ENCODE results near the gene GLB1L. TPM values are rescaled to one million over a fixed set of nuclear protein-coding genes. Genes with fewer than 3 reads are reported as not detected.

The GLB1L gene
- polyA plus RNA-seq, 1 donor (not counting 4 experiments of a cell fraction or from before 2014, with no cell fraction given), result 5.2 TPM

GRCh38 chr2:219252900-219253752 lies 7.9 kb upstream of the GLB1L start, which contains the start of gene TUBA4B:
Gene TUBA4B (plus strand): TSS chr2:219253243. CDS start chr2:219253408, 165 bp downstream.
- Histone ChIP-seq H3K79me2 (ENCODE audit: control insufficient read depth, insufficient read depth, low read length) (peaks cover 36% of the 10 kb centered on the region), H3K9ac (ENCODE audit: control insufficient read depth, extremely low read depth, insufficient read depth, low read length) (peak within 1 kb of the TSS; percentile 93), H3K4me2 (ENCODE audit: control insufficient read depth, extremely low read depth, insufficient read depth, low read depth, low read length) (peak within 1 kb of the TSS; percentile 95), H3K27me3 (ENCODE audit: control insufficient read depth, extremely low read depth, insufficient read depth, low read length) (peaks cover 4% of the 10 kb centered on the region), H4K20me1 (ENCODE audit: control insufficient read depth, extremely low read depth, insufficient read depth, low read length) (peaks cover 5% of the 10 kb centered on the region), H3K27ac (ENCODE audit: control insufficient read depth, insufficient read depth, low read length) (peak within 1 kb of the TSS; percentile 85), H3K4me3 (ENCODE audit: control insufficient read depth in 2 of 3, extremely low read depth in 1 of 3, insufficient read depth in 2 of 3, low read depth in 1 of 3, low read length in 3 of 3) (peak within 1 kb of the TSS; percentile 74 to 92 (median 90)), H3K9me1 (ENCODE audit: control insufficient read depth, extremely low read depth, insufficient read depth, low read length) (no peaks in the 10 kb centered on the region), H2AFZ (ENCODE audit: control insufficient read depth, low read length) (peak within 1 kb of the TSS; percentile 92), H3K4me1 (ENCODE audit: control insufficient read depth, extremely low read depth, insufficient read depth, low read length) (peaks cover 47% of the 10 kb centered on the region), H3K36me3 (ENCODE audit: control insufficient read depth in 2 of 2, extremely low read depth in 1 of 2, insufficient read depth in 2 of 2, low read length in 2 of 2) (peaks cover 22 to 27% of the 10 kb centered on the region in 2 experiments), H3K9me3 (ENCODE audit: control insufficient read depth, low read depth, low read length) (no peaks in the 10 kb centered on the region)
- FAIRE-seq, result no peak
- dilution Hi-C loops (cut with MboI; ENCODE audit: extremely low pct_ligation_motif_present, low sequenced_read_pairs), result no loop called here
- TF ChIP-seq CTCF (optimal IDR thresholded peaks at IDR 0.05 in 1 of 3, IDR thresholded peaks at IDR 0.05 in 1 of 3, conservative IDR thresholded peaks at IDR 0.05 in 1 of 3; ENCODE audit: extremely low read depth in 1 of 3, insufficient read depth in 2 of 3, low read length in 3 of 3), result no peak
- no peak for TF ChIP-seq EZH2 (IDR thresholded peaks at IDR 0.05; ENCODE audit: low read length)
- DNase-seq (ENCODE audit: low read depth, low spot score), result no peak

- dilution Hi-C loops (cut with MboI; ENCODE audit: extremely low pct_ligation_motif_present, low sequenced_read_pairs), result no loop called here
- DNase-seq (ENCODE audit: low read depth, low spot score) (no peak), FAIRE-seq (no peak)
- H3K79me2 ChIP-seq (ENCODE audit: control insufficient read depth, insufficient read depth, low read length), result peaks cover 42% of the 10 kb centered on the region
- no peaks in the 10 kb centered on the region for H3K9me1 ChIP-seq (ENCODE audit: control insufficient read depth, extremely low read depth, insufficient read depth, low read length)
- H3K9me3 ChIP-seq (ENCODE audit: control insufficient read depth, low read depth, low read length), result no peaks in the 10 kb centered on the region
- H3K36me3 ChIP-seq (ENCODE audit: control insufficient read depth in 2 of 2, extremely low read depth in 1 of 2, insufficient read depth in 2 of 2, low read length in 2 of 2), result peaks cover 27 to 33% of the 10 kb centered on the region in 2 experiments
- peak overlapping the region; percentile 74 to 92 (median 90) for H3K4me3 ChIP-seq (ENCODE audit: control insufficient read depth in 2 of 3, extremely low read depth in 1 of 3, insufficient read depth in 2 of 3, low read depth in 1 of 3, low read length in 3 of 3)
- TF ChIP-seq EZH2 (IDR thresholded peaks at IDR 0.05; ENCODE audit: low read length) (no peak), CTCF (optimal IDR thresholded peaks at IDR 0.05 in 1 of 3, IDR thresholded peaks at IDR 0.05 in 1 of 3, conservative IDR thresholded peaks at IDR 0.05 in 1 of 3; ENCODE audit: extremely low read depth in 1 of 3, insufficient read depth in 2 of 3, low read length in 3 of 3) (no peak)
- peaks cover 5% of the 10 kb centered on the region for H4K20me1 ChIP-seq (ENCODE audit: control insufficient read depth, extremely low read depth, insufficient read depth, low read length)
- H3K27ac ChIP-seq (ENCODE audit: control insufficient read depth, insufficient read depth, low read length), result peak overlapping the region; percentile 85
- H2AFZ ChIP-seq (ENCODE audit: control insufficient read depth, low read length), result no peak overlapping the region
- peaks cover 52% of the 10 kb centered on the region for H3K4me1 ChIP-seq (ENCODE audit: control insufficient read depth, extremely low read depth, insufficient read depth, low read length)
- peak overlapping the region; percentile 93 for H3K9ac ChIP-seq (ENCODE audit: control insufficient read depth, extremely low read depth, insufficient read depth, low read length)
- peaks cover 4% of the 10 kb centered on the region for H3K27me3 ChIP-seq (ENCODE audit: control insufficient read depth, extremely low read depth, insufficient read depth, low read length)
- peak overlapping the region; percentile 95 for H3K4me2 ChIP-seq (ENCODE audit: control insufficient read depth, extremely low read depth, insufficient read depth, low read depth, low read length)
These were observed 7.3 kb upstream of the GLB1L start for GRCh38 chr2:219252570-219252899.
